ENCODE measurements around the gene PCDHGA9.
"Not testable (repeated sequence)": the region's sequence is repeated elsewhere in the genome, so short reads cannot be mapped to it uniquely, and the experiment has no call there.

Gene PCDHGA9

DNA sequence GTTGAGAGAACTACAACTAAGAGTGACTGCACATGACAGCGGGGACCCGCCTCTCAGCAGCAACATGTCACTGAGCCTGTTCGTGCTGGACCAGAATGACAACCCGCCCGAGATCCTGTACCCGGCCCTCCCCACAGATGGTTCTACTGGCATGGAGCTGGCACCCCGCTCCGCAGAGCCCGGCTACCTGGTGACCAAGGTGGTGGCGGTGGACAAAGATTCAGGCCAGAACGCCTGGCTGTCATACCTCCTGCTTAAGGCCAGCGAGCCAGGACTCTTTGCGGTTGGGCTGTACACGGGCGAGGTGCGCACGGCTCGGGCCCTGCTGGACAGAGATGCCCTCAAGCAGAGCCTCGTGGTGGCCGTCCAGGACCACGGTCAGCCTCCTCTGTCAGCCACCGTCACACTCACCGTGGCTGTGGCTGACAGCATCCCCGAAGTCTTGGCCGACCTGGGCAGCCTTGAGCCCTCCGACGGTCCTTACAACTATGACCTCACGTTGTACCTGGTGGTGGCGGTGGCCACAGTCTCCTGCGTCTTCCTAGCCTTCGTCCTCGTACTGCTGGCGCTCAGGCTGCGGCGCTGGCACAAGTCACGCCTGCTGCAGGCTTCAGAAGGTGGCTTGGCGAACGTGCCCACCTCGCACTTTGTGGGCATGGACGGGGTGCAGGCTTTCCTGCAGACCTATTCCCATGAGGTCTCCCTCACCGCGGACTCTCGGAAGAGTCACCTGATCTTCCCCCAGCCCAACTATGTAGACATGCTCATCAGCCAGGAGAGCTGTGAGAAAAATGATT is 17.9 kb upstream of the PCDHGA9 start:
- DNase-seq (ENCODE audit: low read depth): no peak

GRCh38 chr5:141387557-141388311 is 14.8 kb upstream of the PCDHGA9 start, which contains the start of gene PCDHGB4:
Gene PCDHGB4, plus strand, starts transcription at chr5:141387698. Its CDS starts 187 bp downstream, at chr5:141387885.
- DNase-seq (ENCODE audit: low read depth): not testable (repeated sequence)

DNA sequence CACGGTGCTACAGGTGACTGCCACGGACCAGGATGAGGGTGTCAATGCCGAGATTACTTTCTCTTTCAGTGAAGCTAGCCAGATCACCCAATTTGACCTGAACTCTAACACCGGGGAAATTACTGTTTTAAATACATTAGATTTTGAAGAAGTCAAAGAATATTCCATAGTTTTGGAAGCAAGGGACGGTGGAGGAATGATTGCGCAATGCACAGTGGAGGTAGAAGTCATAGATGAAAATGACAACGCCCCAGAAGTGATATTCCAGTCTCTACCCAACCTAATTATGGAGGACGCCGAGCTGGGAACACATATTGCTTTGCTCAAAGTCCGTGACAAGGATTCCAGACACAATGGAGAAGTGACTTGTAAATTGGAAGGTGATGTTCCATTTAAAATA is 13.9 kb upstream of the PCDHGA9 start:
- no peak for DNase-seq (ENCODE audit: low read depth)

- no peak for DNase-seq (ENCODE audit: low read depth)
These were observed 13.2 kb upstream of the PCDHGA9 start for GRCh38 chr5:141389153-141390042.

DNA sequence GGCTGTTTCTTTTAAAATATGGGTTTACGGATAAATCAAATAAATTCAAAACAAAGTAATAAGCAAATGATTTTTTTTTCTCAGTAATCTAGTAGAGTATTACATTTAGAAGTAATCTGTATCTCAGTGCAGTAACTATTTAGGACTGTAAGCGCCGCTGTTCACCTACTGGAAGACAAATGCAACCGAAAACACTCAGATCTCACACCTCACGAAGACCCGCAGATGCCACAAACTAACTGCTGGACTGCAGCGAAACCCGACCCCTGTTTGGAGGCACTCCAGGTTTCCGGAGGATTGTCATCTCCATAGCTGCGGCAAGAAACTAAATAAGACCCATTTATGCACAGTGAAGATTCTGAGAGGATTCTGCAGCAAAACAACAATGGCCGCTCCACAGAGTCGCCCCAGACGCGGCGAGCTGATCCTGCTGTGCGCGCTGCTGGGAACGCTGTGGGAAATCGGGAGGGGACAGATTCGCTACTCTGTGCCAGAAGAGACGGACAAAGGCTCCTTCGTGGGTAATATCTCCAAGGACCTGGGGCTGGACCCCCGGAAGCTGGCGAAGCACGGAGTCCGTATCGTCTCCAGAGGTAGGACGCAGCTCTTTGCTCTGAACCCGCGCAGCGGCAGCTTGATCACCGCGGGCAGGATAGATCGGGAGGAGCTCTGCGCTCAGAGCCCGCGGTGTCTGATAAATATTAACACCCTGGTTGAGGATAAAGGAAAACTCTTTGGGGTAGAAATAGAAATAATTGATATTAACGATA is 10.0 kb upstream of the PCDHGA9 start, which contains the start of gene PCDHGA8:
Gene PCDHGA8, plus strand, starts transcription at position 205 of the 770 bp plus-strand sequence. Its CDS starts 181 bp downstream, at position 386.
- DNase-seq (ENCODE audit: low read depth): no peak

DNA sequence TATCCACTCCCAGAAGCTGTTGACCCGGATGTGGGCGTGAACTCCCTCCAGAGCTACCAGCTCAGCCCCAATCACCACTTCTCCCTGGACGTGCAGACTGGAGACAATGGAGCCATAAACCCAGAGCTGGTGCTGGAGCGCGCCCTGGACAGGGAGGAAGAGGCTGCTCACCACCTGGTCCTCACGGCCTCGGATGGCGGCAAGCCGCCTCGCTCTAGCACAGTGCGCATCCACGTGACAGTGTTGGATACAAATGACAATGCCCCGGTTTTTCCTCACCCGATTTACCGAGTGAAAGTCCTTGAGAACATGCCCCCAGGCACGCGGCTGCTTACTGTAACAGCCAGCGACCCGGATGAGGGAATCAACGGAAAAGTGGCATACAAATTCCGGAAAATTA is 9.3 kb upstream of the PCDHGA9 start:
- no peak for DNase-seq (ENCODE audit: low read depth)

GRCh38 chr5:141394401-141395187 is 8.0 kb upstream of the PCDHGA9 start:
- DNase-seq (ENCODE audit: low read depth): not testable (repeated sequence)

DNA sequence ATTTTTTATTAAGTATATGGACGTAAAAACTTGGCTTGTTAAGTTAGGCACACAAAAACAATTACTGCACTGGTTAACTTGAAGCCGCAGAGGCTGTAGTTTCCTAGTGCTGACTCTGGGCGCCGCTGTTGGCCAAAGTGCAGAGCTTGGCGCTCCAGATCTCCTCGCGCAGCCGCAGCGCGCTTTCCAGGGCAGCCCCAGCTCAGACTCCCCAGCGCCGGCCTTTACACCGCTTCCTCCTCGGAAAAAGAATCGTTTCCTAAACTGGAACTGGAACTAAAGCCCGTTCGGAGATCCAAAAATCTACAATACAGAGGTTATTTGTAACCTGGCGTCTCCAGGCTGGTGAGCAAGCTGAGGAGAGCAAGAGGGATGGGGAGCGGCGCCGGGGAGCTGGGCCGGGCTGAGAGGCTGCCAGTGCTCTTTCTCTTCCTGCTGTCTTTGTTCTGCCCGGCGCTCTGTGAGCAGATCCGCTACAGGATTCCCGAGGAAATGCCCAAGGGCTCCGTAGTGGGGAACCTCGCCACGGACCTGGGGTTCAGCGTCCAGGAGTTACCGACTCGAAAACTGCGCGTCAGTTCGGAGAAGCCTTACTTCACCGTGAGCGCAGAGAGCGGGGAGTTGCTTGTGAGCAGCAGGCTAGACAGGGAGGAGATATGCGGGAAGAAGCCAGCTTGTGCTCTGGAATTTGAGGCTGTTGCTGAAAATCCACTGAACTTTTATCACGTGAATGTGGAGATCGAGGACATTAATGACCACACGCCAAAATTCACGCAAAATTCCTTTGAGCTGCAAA is 4.6 kb upstream of the PCDHGA9 start, which contains the start of gene PCDHGB5:
Gene PCDHGB5, plus strand, starts transcription at position 192 of the 796 bp plus-strand sequence. Its CDS starts 181 bp downstream, at position 373.
- DNase-seq (ENCODE audit: low read depth): not testable (repeated sequence)

DNA sequence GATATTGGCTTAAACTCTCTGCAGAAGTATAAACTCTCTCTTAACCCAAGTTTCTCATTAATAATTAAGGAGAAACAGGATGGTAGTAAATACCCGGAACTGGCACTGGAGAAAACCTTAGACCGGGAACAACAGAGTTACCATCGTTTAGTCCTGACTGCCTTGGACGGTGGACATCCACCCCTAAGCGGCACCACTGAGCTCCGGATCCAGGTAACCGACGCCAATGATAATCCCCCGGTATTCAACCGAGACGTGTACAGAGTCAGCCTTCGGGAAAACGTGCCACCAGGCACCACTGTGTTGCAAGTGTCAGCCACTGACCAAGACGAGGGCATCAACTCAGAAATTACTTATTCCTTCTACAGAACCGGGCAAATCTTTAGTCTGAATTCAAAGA is 4.0 kb upstream of the PCDHGA9 start:
- DNase-seq (ENCODE audit: low read depth): no peak

DNA sequence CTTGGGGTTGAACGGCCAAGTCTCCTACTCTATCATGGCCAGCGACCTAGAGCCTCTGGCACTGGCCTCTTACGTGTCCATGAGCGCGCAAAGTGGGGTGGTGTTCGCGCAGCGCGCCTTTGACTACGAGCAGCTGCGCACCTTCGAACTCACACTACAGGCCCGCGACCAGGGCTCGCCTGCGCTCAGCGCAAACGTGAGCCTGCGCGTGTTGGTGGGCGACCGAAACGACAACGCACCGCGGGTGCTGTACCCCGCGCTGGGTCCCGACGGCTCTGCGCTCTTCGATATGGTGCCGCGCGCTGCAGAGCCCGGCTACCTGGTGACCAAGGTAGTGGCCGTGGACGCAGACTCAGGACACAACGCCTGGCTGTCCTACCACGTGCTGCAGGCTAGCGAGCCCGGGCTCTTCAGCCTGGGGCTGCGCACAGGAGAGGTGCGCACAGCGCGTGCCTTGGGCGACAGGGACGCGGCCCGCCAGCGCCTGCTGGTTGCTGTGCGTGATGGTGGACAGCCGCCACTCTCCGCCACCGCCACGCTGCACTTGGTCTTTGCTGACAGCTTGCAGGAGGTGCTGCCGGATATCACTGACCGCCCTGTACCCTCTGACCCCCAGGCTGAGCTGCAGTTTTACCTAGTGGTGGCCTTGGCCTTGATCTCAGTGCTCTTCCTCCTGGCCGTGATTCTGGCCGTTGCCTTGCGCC is 2.9 kb upstream of the PCDHGA9 start:
- no peak for DNase-seq (ENCODE audit: low read depth)

DNA sequence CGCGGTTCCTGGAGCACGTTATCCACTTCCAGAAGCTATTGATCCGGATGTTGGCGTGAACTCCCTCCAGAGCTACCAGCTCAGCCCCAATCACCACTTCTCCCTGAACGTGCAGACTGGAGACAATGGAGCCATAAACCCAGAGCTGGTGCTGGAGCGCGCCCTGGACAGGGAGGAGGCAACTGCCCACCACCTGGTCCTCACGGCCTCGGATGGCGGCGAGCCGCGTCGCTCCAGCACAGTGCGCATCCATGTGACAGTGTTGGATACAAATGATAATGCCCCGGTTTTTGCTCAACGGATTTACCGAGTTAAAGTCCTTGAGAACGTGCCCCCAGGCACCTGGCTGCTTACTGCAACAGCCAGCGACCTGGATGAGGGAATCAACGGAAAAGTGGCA is 809 bp downstream of the PCDHGA9 start:
- no peak for DNase-seq (ENCODE audit: low read depth)

DNA sequence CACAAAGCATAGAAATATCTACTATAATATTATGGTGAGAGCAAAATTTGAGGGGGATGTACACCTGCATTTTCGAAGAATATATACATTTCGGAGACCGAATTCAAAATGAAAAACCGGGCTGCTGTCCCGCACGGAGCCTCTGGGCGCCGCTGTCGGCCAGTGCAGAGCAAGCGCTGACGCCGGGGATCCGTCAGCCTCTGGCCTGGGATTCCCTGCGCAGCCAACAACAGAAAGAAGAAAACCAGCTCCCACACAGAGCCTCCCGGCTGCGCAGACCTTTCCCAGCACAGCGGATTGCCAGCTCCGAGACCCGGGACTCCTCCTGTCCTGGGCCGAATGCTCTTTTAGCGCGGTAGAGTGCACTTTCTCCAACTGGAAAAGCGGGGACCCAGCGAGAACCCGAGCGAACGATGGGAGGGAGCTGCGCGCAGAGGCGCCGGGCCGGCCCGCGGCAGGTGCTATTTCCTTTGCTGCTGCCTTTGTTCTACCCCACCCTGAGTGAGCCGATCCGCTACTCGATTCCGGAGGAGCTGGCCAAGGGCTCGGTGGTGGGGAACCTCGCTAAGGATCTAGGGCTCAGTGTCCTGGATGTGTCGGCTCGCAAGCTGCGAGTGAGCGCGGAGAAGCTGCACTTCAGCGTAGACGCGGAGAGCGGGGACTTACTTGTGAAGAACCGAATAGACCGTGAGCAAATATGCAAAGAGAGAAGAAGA is 5.4 kb downstream of the PCDHGA9 start, which contains the start of gene PCDHGB6:
Gene PCDHGB6, plus strand, starts transcription at position 232 of the 716 bp plus-strand sequence. Its CDS starts 182 bp downstream, at position 414.
- not testable (repeated sequence) for DNase-seq (ENCODE audit: low read depth)

GRCh38 chr5:141409598-141410306 is 7.2 kb downstream of the PCDHGA9 start:
- no peak for DNase-seq (ENCODE audit: low read depth)

GRCh38 chr5:141411575-141411974 is 9.0 kb downstream of the PCDHGA9 start:
- no peak for DNase-seq (ENCODE audit: low read depth)

DNA sequence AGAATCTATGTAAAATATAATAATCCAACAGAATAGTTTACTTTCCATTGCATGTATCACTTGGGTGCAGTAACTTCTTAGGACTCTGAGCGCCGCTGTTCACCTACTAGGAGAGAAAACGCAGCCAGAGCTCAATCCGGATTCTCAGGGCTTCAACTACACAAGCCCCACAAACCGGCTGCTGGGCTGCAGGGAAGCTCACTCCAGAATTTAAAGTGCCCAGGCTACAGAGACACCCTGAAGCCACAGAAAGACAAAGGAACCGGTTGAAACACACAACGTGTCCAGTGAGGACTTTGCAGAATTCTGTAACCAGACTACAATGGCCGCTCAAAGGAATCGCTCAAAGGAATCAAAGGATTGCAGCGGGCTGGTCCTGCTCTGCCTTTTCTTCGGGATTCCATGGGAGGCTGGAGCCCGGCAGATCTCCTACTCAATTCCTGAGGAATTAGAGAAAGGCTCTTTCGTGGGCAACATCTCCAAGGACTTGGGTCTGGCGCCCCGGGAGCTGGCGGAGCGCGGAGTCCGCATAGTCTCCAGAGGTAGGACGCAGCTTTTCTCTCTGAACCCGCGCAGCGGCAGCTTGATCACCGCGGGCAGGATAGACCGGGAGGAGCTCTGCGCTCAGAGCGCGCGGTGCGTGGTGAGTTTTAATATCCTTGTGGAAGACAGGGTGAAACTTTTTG is 10.4 kb downstream of the PCDHGA9 start, which contains the start of gene PCDHGA10:
Gene PCDHGA10, plus strand, starts transcription at position 134 of the 686 bp plus-strand sequence. Its CDS starts 189 bp downstream, at position 323.
- DNase-seq (ENCODE audit: low read depth): no peak

GRCh38 chr5:141413540-141414069 is 11.0 kb downstream of the PCDHGA9 start:
- no peak for DNase-seq (ENCODE audit: low read depth)
